ENCODE measurements around the gene AURKB. TPM values are rescaled to one million over a fixed set of nuclear protein-coding genes. Genes with fewer than 3 reads are reported as not detected.

The AURKB gene
- 53.6 and 56.5 TPM in 2 replicates for total RNA-seq (2013; cell fraction: nucleolus; rRNA removed)
- total RNA-seq (2014; rRNA removed) (125 and 134 TPM in 2 replicates), total RNA-seq (2014; rRNA removed; fragmentation: Illumina TruSeq; extraction: Trizol) (101 and 109 TPM in 2 replicates), total RNA-seq (2021) (140 and 141 TPM in 2 replicates), polyA plus RNA-seq (2011; rRNA removed) (24.7 and 52.7 TPM in 2 replicates), polyA plus RNA-seq (2014; fragmentation: Illumina TruSeq; extraction: Trizol) (89.9 and 149 TPM in 2 replicates), polyA plus RNA-seq (2014; fragmentation: Nextera tagmentation; extraction: Ambion mirVana) (100 to 1,000 TPM; 107 to 121 TPM), polyA plus RNA-seq (2014; rRNA removed) (81.5 and 106 TPM in 2 replicates), polyA plus RNA-seq (2016; fragmentation: Nextera tagmentation; extraction: Ambion mirVana) (100 to 1,000 TPM; 187 to 209 TPM), polyA minus RNA-seq (2011; rRNA and poly(A)+ RNA removed) (42.4 and 65.7 TPM in 2 replicates), Bru-seq, nascent RNA (percentile 92 among the genes with signal in this experiment), BruChase-seq, experiment 1, labeled RNA remaining after a 6-hour chase (percentile 86 among the genes with signal in this experiment), BruChase-seq, experiment 2, labeled RNA remaining after a 2-hour chase (percentile 83 among the genes with signal in this experiment)
- 54.5 TPM for polyA plus RNA-seq (2011; ENCODE audit: low read depth)
- 78.6 and 120 TPM in 2 replicates for polyA plus RNA-seq (2011; cell fraction: cytosol; rRNA removed)
- 223 and 238 TPM in 2 replicates for polyA plus RNA-seq (2011; cell fraction: nucleus; rRNA removed)
- 66.2 and 89.3 TPM in 2 replicates for polyA plus RNA-seq (2012)
- polyA minus RNA-seq (2011; cell fraction: cytosol; rRNA and poly(A)+ RNA removed), result 20.8 and 32.3 TPM in 2 replicates
- polyA minus RNA-seq (2011; cell fraction: nucleus; rRNA and poly(A)+ RNA removed), result 70.2 and 122 TPM in 2 replicates
- long read RNA-seq, experiment 1, transcript AURKB-202 (8 exons, 1,167 nt), result minor isoform, 7 of 84 reads
- long read RNA-seq, experiment 1, transcript AURKB-214 (9 exons, 1,227 nt), result major isoform, 51 of 84 reads
- long read RNA-seq, experiment 1, partial matches to known transcripts, result 9 of 84 reads
- long read RNA-seq, experiment 1, other reads (novel, unspliced or antisense), result 12 of 84 reads
- long read RNA-seq, experiment 2, transcript AURKB-214 (9 exons, 1,227 nt), result major isoform, 138 of 215 reads
- long read RNA-seq, experiment 2, transcript AURKB-201 (9 exons, 1,254 nt), result minor isoform, 5 of 215 reads
- long read RNA-seq, experiment 2, transcript AURKB-202 (8 exons, 1,167 nt), result minor isoform, 30 of 215 reads
- long read RNA-seq, experiment 2, partial matches to known transcripts, result 8 of 215 reads
- long read RNA-seq, experiment 2, other reads (novel, unspliced or antisense), result 33 of 215 reads

GRCh38 chr17:8209907-8210760, at the start of gene AURKB:
TSS of gene AURKB (minus strand) at chr17:8210575. CDS start at chr17:8210224, 351 bp downstream.
- peak within 1 kb of the TSS; percentile 92 for H3K9ac ChIP-seq (ENCODE audit: control insufficient read depth, insufficient read depth, low read length)
- FAIRE-seq, result peak; percentile 96
- no peaks in the 10 kb centered on the region for H3K9me3 ChIP-seq (replicated peaks; ENCODE audit: control insufficient read depth, insufficient read depth, low read length)
- peak; percentile 94 for ATAC-seq
- intact Hi-C loops (cut with micrococcal nuclease; ENCODE audit: unreplicated experiment), result no loop called here
- BruUV-seq (replicated peaks), result TSS peak; percentile 90
- in situ Hi-C loops (cut with MboI), result no loop called here
- ChIA-PET CTCF (interaction anchor here (0.7 to 3.8 kb wide), 14 partner anchors 9 to 91 kb away, joined by 3 to 21 read pairs (median 3); no protein-coding TSS in a partner anchor), POLR2A (interaction anchor here (0.7 to 8.1 kb wide), 17 partner anchors 9 to 687 kb away, joined by 3 to 89 read pairs (median 4); partner anchors contain the start of genes BORCS6, CTC1, PFAS and SLC25A35), RAD21 (ENCODE audit: unreplicated experiment) (interaction anchor here (0.7 to 4.0 kb wide), 13 partner anchors 10 to 152 kb away, joined by 3 to 40 read pairs (median 4); partner anchors contain the start of genes BORCS6, CTC1 and PFAS), SMC1A (ENCODE audit: uncharacterized antibody, unreplicated experiment) (interaction anchor here (0.9 to 4.7 kb wide), 13 partner anchors 9 to 90 kb away, joined by 3 to 56 read pairs (median 6); partner anchors contain the start of gene SLC25A35)
- H3K4me3 ChIP-seq, result peak within 1 kb of the TSS; percentile 95
- H3K79me2 ChIP-seq (ENCODE audit: control insufficient read depth, insufficient read depth, low read length), result peaks cover 33% of the 10 kb centered on the region
- WGBS (ENCODE audit: insufficient coverage, insufficient replicate concordance, low lambda C conversion rate, missing lambda C conversion rate), result under 1% methylated on average over 44 of the region's 46 CpGs
- peak within 1 kb of the TSS; percentile 91 for H3K4me2 ChIP-seq (ENCODE audit: control insufficient read depth, insufficient read depth)
- no peaks in the 10 kb centered on the region for H3K27me3 ChIP-seq (replicated peaks in 1 of 2; ENCODE audit: control insufficient read depth in 2 of 2, insufficient read depth in 2 of 2, low read length in 1 of 2)
- peak within 1 kb of the TSS; percentile 83 for H3K27ac ChIP-seq (ENCODE audit: control insufficient read depth, insufficient read depth)
- H3K4me1 ChIP-seq (ENCODE audit: control insufficient read depth, insufficient read depth, low read length), result no peaks in the 10 kb centered on the region
- peak within 1 kb of the TSS; percentile 40 for H2AFZ ChIP-seq (ENCODE audit: control insufficient read depth, low read depth, low read length)
- H4K20me1 ChIP-seq (ENCODE audit: control insufficient read depth, insufficient read depth), result no peaks in the 10 kb centered on the region
- DNase-seq (ENCODE audit: low read depth, low spot score), result peak; percentile 91
- H3K36me3 ChIP-seq (ENCODE audit: control insufficient read depth in 2 of 2, insufficient read depth in 2 of 2, low read length in 1 of 2), result peaks cover 9 to 19% of the 10 kb centered on the region in 2 experiments; a peak in 3 of 4 replicates
- TF ChIP-seq SPI1 (IDR thresholded peaks at IDR 0.05; ENCODE audit: borderline replicate concordance, insufficient read depth, low read depth, low read length) (no peak), PML (IDR thresholded peaks at IDR 0.05; ENCODE audit: low read length) (0 out of 2 replicates have a peak, but pooled peaks have one; percentile 53), MEF2A (IDR thresholded peaks at IDR 0.05; ENCODE audit: insufficient read depth, low read depth, low read length) (no peak), SREBF2 (IDR thresholded peaks at IDR 0.05; ENCODE audit: low read length) (no peak), WRNIP1 (IDR thresholded peaks at IDR 0.05; ENCODE audit: borderline replicate concordance, low read depth, low read length) (no peak), TAF1 (IDR thresholded peaks at IDR 0.05; ENCODE audit: borderline replicate concordance, low read depth, low read length) (peak; percentile 83; the same call in 1 of the 2 replicates), ATF7 (IDR thresholded peaks at IDR 0.05; ENCODE audit: low read depth) (peak; percentile 79; the same call in 1 of the 2 replicates), NFYA (IDR thresholded peaks at IDR 0.05; ENCODE audit: borderline replicate concordance, low read depth, low read length) (no peak; the same call in 1 of the 2 replicates), DPF2 (IDR thresholded peaks at IDR 0.05) (0 out of 2 replicates have a peak, but pooled peaks have one; percentile 29), ZNF274 (IDR thresholded peaks at IDR 0.05; ENCODE audit: insufficient read depth, insufficient read length) (no peak), ASH2L (IDR thresholded peaks at IDR 0.05; ENCODE audit: borderline replicate concordance, low read depth) (no peak), ZBTB40 (IDR thresholded peaks at IDR 0.05; ENCODE audit: borderline replicate concordance) (no peak), POU2F2 (IDR thresholded peaks at IDR 0.05; ENCODE audit: borderline replicate concordance, low read depth, low read length) (peak; percentile 92)

Measured in GM12878 (cell line).